ENCODE results near the gene DNAH17. TPM values are rescaled to one million over a fixed set of nuclear protein-coding genes. Genes with fewer than 3 reads are reported as not detected.

The DNAH17 gene
- polyA plus RNA-seq, 1 experiment, result not detected

- Histone ChIP-seq H3K27ac (ENCODE audit: low read depth, low read length) (no peak overlapping the region), H3K4me3 (ENCODE audit: low read depth, low read length) (no peak overlapping the region), H3K27me3 (ENCODE audit: control insufficient read depth, insufficient read depth, low read length) (peaks cover 35% of the 10 kb centered on the region), H3K9me3 (ENCODE audit: control insufficient read depth, insufficient read depth, low read length) (no peaks in the 10 kb centered on the region; the same call in 1 of the 2 replicates)
- POLR2A ChIA-PET, result no interaction called here
- no peak for DNase-seq (ENCODE audit: low read depth, low spot score)
- no peak for TF ChIP-seq CTCF (IDR thresholded peaks at IDR 0.05; ENCODE audit: low read depth, low read length)
- CTCF ChIA-PET, result interaction anchor here (0.5 kb wide), 1 partner anchor 63 kb away, joined by 8 read pairs; no protein-coding TSS in a partner anchor
Observed at GRCh38 chr17:78568494-78569115, 8.6 kb downstream of the DNAH17 start.

- CTCF ChIA-PET, result no interaction called here
- Histone ChIP-seq H3K9me3 (ENCODE audit: control insufficient read depth, insufficient read depth, low read length) (no peaks in the 10 kb centered on the region; the same call in 1 of the 2 replicates), H3K4me3 (ENCODE audit: low read depth, low read length) (no peak overlapping the region), H3K27me3 (ENCODE audit: control insufficient read depth, insufficient read depth, low read length) (peaks cover 40% of the 10 kb centered on the region), H3K27ac (ENCODE audit: low read depth, low read length) (no peak overlapping the region)
- TF ChIP-seq CTCF (IDR thresholded peaks at IDR 0.05; ENCODE audit: low read depth, low read length), result no peak
- POLR2A ChIA-PET, result no interaction called here
- DNase-seq (ENCODE audit: low read depth, low spot score), result no peak
Observed at GRCh38 chr17:78567991-78568390, 9.2 kb downstream of the DNAH17 start.

- ChIA-PET CTCF (no interaction called here), POLR2A (no interaction called here)
- Histone ChIP-seq H3K27me3 (ENCODE audit: control insufficient read depth, insufficient read depth, low read length) (peaks cover 40% of the 10 kb centered on the region), H3K27ac (ENCODE audit: low read depth, low read length) (no peak overlapping the region), H3K9me3 (ENCODE audit: control insufficient read depth, insufficient read depth, low read length) (no peaks in the 10 kb centered on the region; the same call in 1 of the 2 replicates), H3K4me3 (ENCODE audit: low read depth, low read length) (no peak overlapping the region)
- TF ChIP-seq CTCF (IDR thresholded peaks at IDR 0.05; ENCODE audit: low read depth, low read length), result no peak
- DNase-seq (ENCODE audit: low read depth, low spot score), result no peak
Observed at GRCh38 chr17:78566947-78567346, 10.2 kb downstream of the DNAH17 start.

GRCh38 chr17:78563189-78564145 is 13.7 kb downstream of the DNAH17 start:
- ChIA-PET CTCF (no interaction called here), POLR2A (no interaction called here)
- H3K4me3 ChIP-seq (ENCODE audit: low read depth, low read length), result no peak overlapping the region
- H3K27me3 ChIP-seq (ENCODE audit: control insufficient read depth, insufficient read depth, low read length), result peaks cover 33% of the 10 kb centered on the region
- no peak overlapping the region for H3K27ac ChIP-seq (ENCODE audit: low read depth, low read length)
- no peaks in the 10 kb centered on the region; the same call in 1 of the 2 replicates for H3K9me3 ChIP-seq (ENCODE audit: control insufficient read depth, insufficient read depth, low read length)
- no peak for DNase-seq (ENCODE audit: low read depth, low spot score)
- TF ChIP-seq CTCF (IDR thresholded peaks at IDR 0.05; ENCODE audit: low read depth, low read length), result no peak

- ChIA-PET POLR2A (no interaction called here), CTCF (no interaction called here)
- no peak overlapping the region for H3K27ac ChIP-seq (ENCODE audit: low read depth, low read length)
Observed at GRCh38 chr17:78562734-78563133, 14.5 kb downstream of the DNAH17 start.

More at GRCh38 chr17:78562734-78563133, 14.5 kb downstream of the DNAH17 start:
- TF ChIP-seq CTCF (IDR thresholded peaks at IDR 0.05; ENCODE audit: low read depth, low read length), result no peak
- DNase-seq (ENCODE audit: low read depth, low spot score), result no peak
- peaks cover 29% of the 10 kb centered on the region for H3K27me3 ChIP-seq (ENCODE audit: control insufficient read depth, insufficient read depth, low read length)
- no peak overlapping the region for H3K4me3 ChIP-seq (ENCODE audit: low read depth, low read length)
- no peaks in the 10 kb centered on the region; the same call in 1 of the 2 replicates for H3K9me3 ChIP-seq (ENCODE audit: control insufficient read depth, insufficient read depth, low read length)
